ENCODE measurements around the gene DYNC1LI1.

The DYNC1LI1 gene

DNA sequence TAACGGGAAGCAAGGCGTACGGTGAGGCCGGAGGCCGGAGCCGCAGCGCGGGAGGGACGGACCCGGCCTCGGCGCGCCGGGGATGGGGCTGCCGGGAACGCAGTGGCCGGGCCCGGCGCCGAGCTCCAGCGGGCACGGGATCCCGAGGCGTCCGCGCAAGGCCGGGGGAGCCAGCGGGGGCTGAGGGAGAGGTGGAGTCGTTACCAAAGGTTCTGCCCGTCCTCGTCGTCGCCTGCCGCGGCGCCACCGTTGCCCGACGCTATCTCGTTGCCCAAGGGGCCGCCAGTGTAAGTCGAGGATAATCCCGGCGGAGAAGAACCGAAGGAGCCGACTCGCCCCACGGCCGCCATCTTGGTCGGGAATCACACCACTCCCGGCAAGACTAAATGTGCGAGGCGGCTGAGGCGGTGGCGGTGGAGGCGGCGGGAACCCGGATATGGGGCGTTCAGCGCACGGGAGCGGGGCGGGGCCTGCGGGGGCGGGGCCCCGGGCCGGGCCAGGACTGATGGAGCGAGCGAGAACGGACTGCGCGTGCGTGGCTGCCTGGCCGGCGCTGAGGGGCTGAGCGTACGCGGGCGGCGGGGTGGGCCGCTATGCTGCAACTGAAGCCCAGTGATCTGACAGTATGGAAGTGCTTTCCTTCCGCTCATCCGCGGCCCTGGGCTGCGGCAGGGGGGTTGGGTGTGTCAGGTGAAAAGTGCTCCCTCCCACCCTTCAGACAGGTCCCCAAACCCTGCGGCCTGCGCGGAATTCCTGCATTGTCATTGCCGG is at the start of gene DYNC1LI1:
TSS of gene DYNC1LI1 (minus strand) at position 438 of the 771 bp plus-strand sequence. CDS start at position 350, 88 bp downstream.
- DNase-seq, result peak; percentile 90

- DNase-seq, result no peak
These were observed 48.7 kb upstream of the DYNC1LI1 start for GRCh38 chr3:32619395-32619794.

DNA sequence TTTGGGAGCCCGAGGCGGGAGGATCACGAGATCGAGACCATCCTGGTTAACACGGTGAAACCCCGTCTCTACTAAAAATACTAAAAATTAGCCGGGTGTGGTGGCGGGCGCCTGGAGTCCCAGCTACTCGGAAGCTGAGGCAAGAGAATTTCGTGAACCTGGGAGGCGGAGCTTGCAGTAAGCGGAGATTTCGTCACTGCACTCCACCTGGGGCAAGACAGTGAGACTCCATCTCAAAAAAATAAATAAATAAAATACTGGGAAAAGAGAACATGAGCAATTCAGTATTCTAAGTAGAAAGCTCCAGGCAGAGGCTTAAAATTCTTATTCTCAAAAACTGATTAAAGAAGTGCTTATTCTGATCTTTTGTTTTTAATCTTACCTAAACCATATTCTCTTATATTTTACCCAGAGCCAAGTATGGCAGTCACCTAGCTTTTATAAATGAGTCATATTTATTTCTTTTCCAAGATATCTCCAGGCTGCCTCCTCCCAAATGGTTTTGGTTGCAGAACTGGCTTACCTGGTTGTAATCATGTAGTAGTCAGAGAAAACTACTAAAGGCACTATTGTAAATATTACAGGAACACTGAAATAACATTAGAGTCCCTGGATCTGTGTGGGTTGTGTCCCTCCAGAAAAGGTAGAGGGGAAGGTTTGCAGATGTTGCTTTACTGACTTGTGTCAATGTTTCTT is 45.8 kb upstream of the DYNC1LI1 start:
- DNase-seq, result no peak

GRCh38 chr3:32614956-32615355 is 44.3 kb upstream of the DYNC1LI1 start:
- no peak for DNase-seq

- DNase-seq, result no peak
These were observed 42.5 kb upstream of the DYNC1LI1 start for GRCh38 chr3:32613183-32613582.

DNA sequence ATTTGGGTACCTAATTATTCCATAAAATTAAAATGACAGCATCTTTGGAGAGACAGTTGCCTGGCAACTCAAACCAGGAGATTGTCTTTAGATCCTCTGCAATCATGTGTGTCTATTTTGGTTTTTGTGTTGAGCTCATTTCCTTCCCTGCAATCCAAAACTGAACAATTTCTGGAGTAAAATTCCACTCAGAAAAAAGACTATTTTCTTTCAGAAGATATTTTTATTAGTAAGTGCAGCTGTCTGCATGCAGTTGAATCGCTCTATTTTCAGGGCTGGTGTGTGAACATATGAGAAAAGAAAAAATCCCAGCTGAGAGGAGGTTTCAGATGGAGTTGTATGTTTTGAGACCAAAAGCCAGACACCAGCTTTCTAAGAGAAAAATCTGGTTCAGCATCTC is 41.9 kb upstream of the DYNC1LI1 start:
- no peak for DNase-seq

GRCh38 chr3:32607522-32607921 is 36.9 kb upstream of the DYNC1LI1 start:
- no peak for DNase-seq

GRCh38 chr3:32606960-32607359 is 36.3 kb upstream of the DYNC1LI1 start:
- no peak for DNase-seq

DNA sequence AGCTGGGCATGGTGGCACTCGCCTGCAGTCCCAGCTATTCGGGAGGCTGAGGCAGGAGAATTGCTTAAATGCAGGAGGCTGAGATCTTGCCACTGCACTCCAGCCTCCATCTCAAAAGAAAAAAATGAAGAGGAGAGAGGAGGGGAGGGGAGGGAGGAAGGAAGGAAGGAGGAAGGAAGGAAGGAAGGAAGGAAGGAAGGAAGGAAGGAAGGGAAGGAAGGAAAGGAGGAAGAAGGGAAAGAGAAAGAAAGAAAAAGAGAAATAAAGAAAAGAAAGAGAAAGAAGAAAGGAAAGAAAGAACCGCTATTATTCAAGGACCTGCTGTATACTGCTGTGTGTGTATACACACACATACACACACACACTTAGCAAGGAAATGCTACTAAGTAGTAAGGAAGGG is 35.6 kb upstream of the DYNC1LI1 start:
- no peak for DNase-seq

- DNase-seq, result no peak
These were observed 32.4 kb upstream of the DYNC1LI1 start for GRCh38 chr3:32603064-32603463.

GRCh38 chr3:32602206-32602605 is 31.5 kb upstream of the DYNC1LI1 start:
- DNase-seq, result no peak

- no peak for DNase-seq
These were observed 31.1 kb upstream of the DYNC1LI1 start for GRCh38 chr3:32601722-32602121.

GRCh38 chr3:32597656-32598055 is 27.0 kb upstream of the DYNC1LI1 start:
- no peak for DNase-seq

DNA sequence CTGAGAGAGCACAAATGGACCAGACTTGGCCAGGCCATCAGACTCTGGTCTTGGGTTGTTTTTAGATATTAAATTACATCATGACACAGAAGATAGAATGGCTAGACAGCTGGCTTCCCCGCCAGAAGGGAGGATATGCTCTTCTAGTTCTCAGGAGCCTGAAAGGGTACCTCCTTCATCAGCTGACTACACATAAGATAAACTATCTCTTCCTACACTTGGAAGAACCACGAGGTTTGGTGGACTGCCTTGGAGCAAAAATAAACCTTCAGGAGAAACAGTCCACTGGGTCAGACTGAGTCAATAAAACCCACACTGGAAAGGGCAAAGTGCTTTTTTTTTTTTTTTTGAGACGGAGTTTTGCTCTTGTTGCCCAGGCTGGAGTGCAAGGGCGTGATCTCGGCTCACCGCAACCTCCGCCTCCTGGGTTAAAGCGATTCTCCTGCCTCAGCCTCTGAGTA is 26.3 kb upstream of the DYNC1LI1 start:
- no peak for DNase-seq

DNA sequence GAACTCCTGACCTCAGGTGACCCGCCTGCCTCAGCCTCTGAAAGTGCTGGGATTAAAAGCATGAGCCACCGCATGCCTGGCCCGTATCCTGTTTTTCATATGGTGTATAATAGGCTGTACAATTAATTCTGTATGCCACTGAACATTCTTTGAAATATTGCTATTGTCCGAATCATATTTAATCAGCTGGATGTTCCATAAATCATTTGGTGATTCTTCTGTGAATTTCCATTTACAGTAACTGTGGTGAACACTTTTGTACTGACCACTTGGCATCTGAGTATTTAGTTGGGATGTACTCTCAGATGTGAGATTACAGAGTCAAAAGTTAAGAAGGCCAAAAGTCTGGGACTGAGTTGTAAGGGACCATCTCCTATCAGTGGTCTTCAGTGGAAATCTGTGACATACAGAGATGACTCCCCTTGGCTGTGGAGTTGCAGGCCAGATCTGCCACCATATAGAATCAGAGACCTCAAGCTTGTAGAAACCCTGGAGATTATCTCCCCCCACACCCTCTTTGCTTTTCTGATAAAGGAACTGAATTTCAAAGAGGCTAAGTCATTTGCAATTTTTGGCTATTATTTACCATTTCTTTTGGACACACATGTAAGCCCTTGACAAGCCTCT is 25.7 kb upstream of the DYNC1LI1 start:
- no peak for DNase-seq

GRCh38 chr3:32595323-32595722 is 24.7 kb upstream of the DYNC1LI1 start:
- no peak for DNase-seq

GRCh38 chr3:32593903-32594525 is 23.4 kb upstream of the DYNC1LI1 start:
- no peak for DNase-seq

GRCh38 chr3:32592696-32593353 is 22.2 kb upstream of the DYNC1LI1 start:
- no peak for DNase-seq

DNA sequence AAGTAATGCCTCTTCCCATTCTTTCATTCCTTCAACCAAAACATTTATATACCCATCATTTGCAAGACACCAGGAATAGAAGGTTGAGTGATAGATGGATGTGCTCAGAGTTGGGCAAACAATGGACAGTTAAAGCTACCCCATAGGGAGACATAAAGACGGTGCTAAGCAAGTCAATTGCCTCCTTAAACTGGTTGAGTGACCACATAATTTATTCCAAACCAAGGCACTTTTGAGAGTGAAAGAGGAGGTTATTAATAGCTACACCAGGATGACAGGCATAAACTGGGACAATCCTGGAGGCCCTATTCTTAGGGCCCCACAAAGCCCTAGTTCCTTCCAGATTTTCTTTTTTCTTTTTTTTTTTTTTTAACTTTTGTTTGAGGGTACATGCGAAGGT is 21.4 kb upstream of the DYNC1LI1 start:
- DNase-seq, result no peak

GRCh38 chr3:32591186-32591585 is 20.5 kb upstream of the DYNC1LI1 start:
- DNase-seq, result no peak

DNA sequence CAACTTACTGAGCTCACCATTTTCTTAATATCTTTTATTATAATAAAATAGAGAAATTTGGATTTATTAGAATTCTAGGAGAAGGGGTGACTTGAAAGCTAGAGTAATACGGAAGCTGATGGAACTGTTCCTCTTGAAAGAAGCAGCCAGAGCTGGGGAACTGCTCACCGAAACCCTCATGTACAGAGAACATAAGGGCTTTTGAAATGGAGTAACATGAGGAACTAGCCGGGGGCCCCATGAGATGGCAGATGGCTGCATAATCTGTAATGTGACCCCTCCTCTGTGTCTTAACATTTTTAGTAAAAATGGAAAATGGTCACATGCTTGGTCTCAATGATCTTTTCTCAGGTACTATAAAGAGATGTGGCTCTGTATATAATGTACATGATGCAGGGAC is 15.7 kb upstream of the DYNC1LI1 start:
- DNase-seq, result no peak

DNA sequence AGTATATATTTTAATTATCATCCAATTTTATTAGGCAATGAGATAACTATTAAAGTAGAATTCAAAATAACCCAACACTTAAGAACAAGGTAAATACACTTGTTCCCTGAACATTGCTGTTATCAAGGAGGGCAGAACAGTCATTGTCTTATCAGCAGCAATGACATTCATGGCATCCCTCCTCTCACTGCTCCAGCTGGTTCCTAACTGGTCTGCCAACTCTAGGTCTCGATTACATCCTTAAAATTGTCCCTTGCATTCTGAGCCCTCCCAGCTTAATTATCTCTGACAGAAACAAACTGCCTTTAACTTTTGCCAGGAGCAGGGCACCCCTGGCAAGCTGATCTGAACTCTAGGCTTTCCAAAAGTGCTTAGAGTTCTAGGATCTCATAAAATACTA is 14.0 kb upstream of the DYNC1LI1 start:
- DNase-seq, result no peak

DNA sequence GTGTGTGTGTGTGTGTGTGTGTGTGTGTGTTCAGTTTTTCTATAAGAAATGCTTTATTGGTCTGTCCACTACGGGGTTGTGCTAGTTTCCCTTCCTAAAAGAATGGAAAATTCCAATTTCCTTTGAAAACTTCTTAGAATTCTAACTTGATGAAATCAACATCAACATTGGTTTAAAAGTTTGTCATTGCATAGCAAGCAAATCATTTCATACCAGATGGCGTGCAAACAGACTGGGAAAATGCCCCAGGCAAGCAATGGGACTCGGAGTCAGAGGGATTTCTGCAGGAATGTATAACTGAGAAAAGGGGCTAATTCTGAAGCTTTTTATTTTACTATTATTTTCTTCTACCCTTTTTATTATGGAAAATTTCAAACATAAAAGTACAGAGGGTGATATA is 13.1 kb upstream of the DYNC1LI1 start:
- no peak for DNase-seq
